ENCODE measurements around the gene BEND7. TPM values are rescaled to one million over a fixed set of nuclear protein-coding genes. Genes with fewer than 3 reads are reported as not detected.

The BEND7 gene
- total and polyA plus RNA-seq, 7 donors, result 6.1 to 27.6 (median 21.6) TPM

GRCh38 chr10:13492493-13493180 lies 36.2 kb downstream of the BEND7 start:
- peaks cover 3 to 66% of the 10 kb centered on the region in 2 donors for H3K36me3 ChIP-seq (ENCODE audit: insufficient read depth in 1 of 2, low read depth in 1 of 2)
- no peak overlapping the region for H3K27ac ChIP-seq
- ATAC-seq, result no peak
- no peaks in the 10 kb centered on the region for H3K27me3 ChIP-seq (ENCODE audit: insufficient read depth in 3 of 3, low read length in 2 of 3)
- intact Hi-C loops (cut with DNase I), result no loop called here
- no peaks in the 10 kb centered on the region for H3K4me1 ChIP-seq
- H3K9me3 ChIP-seq, result no peaks in the 10 kb centered on the region
- peak overlapping the region; percentile 19 for H3K4me3 ChIP-seq
- TF ChIP-seq, protein P1, sequence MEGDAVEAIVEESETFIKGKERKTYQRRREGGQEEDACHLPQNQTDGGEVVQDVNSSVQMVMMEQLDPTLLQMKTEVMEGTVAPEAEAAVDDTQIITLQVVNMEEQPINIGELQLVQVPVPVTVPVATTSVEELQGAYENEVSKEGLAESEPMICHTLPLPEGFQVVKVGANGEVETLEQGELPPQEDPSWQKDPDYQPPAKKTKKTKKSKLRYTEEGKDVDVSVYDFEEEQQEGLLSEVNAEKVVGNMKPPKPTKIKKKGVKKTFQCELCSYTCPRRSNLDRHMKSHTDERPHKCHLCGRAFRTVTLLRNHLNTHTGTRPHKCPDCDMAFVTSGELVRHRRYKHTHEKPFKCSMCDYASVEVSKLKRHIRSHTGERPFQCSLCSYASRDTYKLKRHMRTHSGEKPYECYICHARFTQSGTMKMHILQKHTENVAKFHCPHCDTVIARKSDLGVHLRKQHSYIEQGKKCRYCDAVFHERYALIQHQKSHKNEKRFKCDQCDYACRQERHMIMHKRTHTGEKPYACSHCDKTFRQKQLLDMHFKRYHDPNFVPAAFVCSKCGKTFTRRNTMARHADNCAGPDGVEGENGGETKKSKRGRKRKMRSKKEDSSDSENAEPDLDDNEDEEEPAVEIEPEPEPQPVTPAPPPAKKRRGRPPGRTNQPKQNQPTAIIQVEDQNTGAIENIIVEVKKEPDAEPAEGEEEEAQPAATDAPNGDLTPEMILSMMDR (IDR thresholded peaks at IDR 0.05), result no peak
- DNase-seq, result no peak
- WGBS, 3 donors, result 82 to 85% (median 83%) methylated on average over 16 of the region's 16 CpGs

DNA sequence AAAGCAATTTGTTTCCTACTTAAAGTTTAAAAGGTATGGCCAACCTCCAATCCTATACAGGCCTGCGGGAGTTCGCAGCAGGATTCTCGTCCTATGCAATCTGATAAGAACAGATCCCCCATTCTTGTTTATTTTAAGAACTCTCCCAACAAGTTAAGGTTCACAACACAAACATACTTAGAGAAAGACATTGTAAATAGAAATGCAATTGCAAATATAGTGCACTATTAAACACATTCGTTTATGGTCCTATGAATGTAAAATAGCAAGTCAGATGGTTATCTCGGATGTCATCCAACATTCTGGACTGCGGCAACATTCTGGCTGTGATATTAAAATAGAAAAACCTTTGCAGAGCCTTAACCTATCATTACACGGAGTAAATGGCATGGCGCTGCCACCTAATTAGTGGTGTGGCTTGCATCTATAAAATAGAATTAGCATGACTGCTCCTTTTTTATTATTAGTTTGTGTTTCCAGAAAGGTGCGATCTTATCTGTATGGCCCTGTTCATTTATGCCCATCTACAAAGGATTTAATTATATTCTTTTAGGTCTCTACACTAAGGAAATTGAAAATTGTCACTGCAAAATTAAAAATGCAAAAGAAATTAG lies 37.0 kb downstream of the BEND7 start:
- DNase-seq, result no peak
- no peak overlapping the region for H3K27ac ChIP-seq
- WGBS, 3 donors, result 76 to 77% (median 77%) methylated on average over 9 of the region's 9 CpGs
- intact Hi-C loops (cut with DNase I), result no loop called here
- TF ChIP-seq, protein P1 (IDR thresholded peaks at IDR 0.05), result no peak
- no peak for ATAC-seq
- no peak overlapping the region for H3K4me3 ChIP-seq
- no peaks in the 10 kb centered on the region for H3K27me3 ChIP-seq (ENCODE audit: insufficient read depth in 3 of 3, low read length in 2 of 3)
- no peaks in the 10 kb centered on the region for H3K9me3 ChIP-seq
- no peaks in the 10 kb centered on the region for H3K4me1 ChIP-seq
- peaks cover 3 to 62% of the 10 kb centered on the region in 2 donors for H3K36me3 ChIP-seq (ENCODE audit: insufficient read depth in 1 of 2, low read depth in 1 of 2)

- 87 to 96% (median 90%) methylated on average over 5 of the region's 5 CpGs for WGBS, 3 donors
- TF ChIP-seq, protein P1 (IDR thresholded peaks at IDR 0.05), result no peak
- no peaks in the 10 kb centered on the region for H3K27me3 ChIP-seq (ENCODE audit: insufficient read depth in 3 of 3, low read length in 2 of 3)
- DNase-seq (no peak), ATAC-seq (no peak)
- no peak overlapping the region for H3K27ac ChIP-seq
- H3K4me1 ChIP-seq, result no peaks in the 10 kb centered on the region
- intact Hi-C loops (cut with DNase I), result no loop called here
- no peak overlapping the region for H3K4me3 ChIP-seq
- H3K36me3 ChIP-seq (ENCODE audit: insufficient read depth in 1 of 2, low read depth in 1 of 2), result peaks cover 3 to 59% of the 10 kb centered on the region in 2 donors
- no peaks in the 10 kb centered on the region for H3K9me3 ChIP-seq
These were observed 38.3 kb downstream of the BEND7 start for GRCh38 chr10:13490503-13490902.

GRCh38 chr10:13489035-13489599 lies 39.7 kb downstream of the BEND7 start:
- intact Hi-C loops (cut with DNase I), result no loop called here
- Histone ChIP-seq H3K4me3 (no peak overlapping the region), H3K27me3 (ENCODE audit: insufficient read depth in 3 of 3, low read length in 2 of 3) (no peaks in the 10 kb centered on the region), H3K4me1 (no peaks in the 10 kb centered on the region), H3K9me3 (no peaks in the 10 kb centered on the region), H3K27ac (no peak overlapping the region), H3K36me3 (ENCODE audit: insufficient read depth in 1 of 2, low read depth in 1 of 2) (peaks cover 3 to 57% of the 10 kb centered on the region in 2 donors)
- no peak for DNase-seq
- 93 to 96% (median 95%) methylated on average over 7 of the region's 7 CpGs for WGBS, 3 donors
- no peak for ATAC-seq
- TF ChIP-seq, protein P1 (IDR thresholded peaks at IDR 0.05), result no peak

Data from psoas muscle (tissue), 8 donors.